GM19397 (cell line): Measurements from ENCODE around the gene HOXA6.

Experiments
- ATAC-seq: cut with Tn5 transposase; IDR thresholded peaks from one replicate; pipeline ENCODE4 v1.9.1; 2021; ENCODE audit warnings: mild to moderate bottlenecking, moderate library complexity; ENCODE audit not compliant: unreplicated experiment

The HOXA6 gene

GRCh38 chr7:27185013-27185853, 37.7 kb upstream of the HOXA6 start, which contains the start of gene HOXA11:
Gene HOXA11, minus strand, starts transcription at chr7:27185232. Its CDS starts 88 bp downstream, at chr7:27185144.
- no peak for ATAC-seq

- no peak for ATAC-seq
These were observed 36.9 kb upstream of the HOXA6 start for GRCh38 chr7:27184337-27185012.

DNA sequence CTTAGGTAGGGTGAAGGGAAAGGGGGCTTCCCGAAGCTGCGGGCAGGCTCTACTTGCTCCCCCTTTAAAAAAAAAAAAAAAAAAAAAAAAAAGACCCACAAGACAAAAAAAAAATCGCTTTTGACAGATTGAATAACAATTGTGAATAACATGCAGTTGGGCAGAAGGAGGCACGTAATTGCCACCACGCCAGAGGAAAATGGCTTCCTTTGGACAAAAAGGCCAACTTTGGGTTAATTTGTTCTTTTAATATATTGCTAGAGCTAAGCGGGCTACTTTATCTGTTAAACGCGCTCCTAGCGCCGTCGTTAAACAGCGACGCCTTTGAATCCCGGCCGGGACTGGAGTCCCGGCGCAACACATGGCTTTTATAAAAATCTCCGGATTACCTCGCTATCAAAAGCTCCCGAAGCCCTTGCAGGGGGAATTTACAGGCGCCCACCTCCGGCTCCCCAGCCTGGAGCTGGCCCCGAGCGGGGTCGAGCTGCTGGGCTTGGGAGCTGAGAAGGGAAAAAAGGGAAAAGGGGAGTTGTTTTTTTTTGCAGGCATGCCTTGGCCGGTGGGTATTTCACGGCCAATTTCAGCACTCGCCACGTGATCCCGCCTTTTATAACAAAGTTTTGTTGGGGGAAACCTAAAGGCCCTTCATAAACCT, 36.2 kb upstream of the HOXA6 start:
- no peak for ATAC-seq

DNA sequence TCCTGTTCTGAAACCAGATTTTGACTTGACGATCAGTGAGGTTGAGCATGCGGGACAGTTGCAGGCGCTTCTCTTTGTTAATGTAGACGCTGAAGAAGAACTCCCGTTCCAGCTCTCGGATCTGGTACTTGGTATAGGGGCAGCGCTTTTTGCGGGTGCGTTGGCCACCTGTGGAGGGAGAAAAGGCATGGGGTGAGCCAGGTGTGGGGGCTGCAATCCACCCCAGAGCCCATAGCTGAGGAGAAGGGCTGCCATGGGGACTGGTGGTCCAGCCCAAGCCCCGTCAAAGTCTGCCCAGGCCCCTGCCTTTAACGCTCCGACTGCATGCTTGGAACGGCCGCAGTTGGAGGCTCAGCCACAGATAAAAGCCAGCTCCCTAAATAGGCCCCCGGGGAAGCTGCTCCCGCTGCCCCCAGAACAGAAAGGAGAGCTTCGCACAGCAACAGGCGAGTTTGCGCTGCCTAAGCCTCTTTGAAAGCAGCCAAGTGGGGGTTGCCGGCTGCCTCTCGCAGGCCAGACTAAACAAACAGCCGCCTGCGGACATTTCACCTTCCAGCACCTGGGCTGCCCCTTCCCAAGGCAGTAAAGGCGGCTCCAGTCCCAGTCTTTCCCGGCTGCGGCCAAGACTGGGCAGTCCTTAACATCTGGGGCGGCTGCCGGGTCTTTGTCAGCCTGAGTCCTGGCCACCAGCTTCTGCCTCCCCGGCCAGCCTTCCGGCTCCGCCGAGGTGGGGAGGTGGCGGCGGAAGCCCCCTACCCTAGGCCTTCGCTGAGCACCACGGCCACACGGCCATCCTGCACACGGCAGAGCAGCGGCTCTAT, 35.5 kb upstream of the HOXA6 start:
- no peak for ATAC-seq

- no peak for ATAC-seq
These were observed 34.8 kb upstream of the HOXA6 start for GRCh38 chr7:27182285-27182841.

DNA sequence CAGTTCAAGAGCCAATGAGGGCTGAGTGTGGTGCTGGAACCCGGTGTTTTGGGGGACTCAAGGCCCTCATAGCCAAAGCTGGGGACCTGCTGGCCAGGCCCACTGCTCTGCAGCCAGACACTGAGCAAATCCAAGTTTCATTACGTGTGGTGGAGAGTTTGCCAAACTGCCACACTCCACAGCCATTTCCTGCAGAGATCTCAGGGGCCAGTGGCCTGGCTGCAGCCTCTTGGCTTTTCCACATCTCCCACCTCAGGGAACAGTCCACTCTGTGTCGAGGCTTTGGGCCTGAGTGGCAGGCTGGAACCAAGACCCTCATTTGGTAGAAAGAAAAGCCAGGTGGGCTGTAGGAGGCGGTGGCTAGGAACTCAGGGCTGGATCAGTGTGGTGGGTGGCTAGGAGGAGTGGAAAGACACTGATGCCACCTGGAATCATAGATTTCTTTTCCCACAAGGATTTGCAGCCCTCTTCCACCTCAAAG, 34.3 kb upstream of the HOXA6 start:
- ATAC-seq = no peak

GRCh38 chr7:27180431-27181420, 33.2 kb upstream of the HOXA6 start:
- ATAC-seq = no peak

- ATAC-seq = no peak
These were observed 32.2 kb upstream of the HOXA6 start for GRCh38 chr7:27179503-27180430.

- no peak for ATAC-seq
These were observed 31.5 kb upstream of the HOXA6 start for GRCh38 chr7:27179030-27179429.

DNA sequence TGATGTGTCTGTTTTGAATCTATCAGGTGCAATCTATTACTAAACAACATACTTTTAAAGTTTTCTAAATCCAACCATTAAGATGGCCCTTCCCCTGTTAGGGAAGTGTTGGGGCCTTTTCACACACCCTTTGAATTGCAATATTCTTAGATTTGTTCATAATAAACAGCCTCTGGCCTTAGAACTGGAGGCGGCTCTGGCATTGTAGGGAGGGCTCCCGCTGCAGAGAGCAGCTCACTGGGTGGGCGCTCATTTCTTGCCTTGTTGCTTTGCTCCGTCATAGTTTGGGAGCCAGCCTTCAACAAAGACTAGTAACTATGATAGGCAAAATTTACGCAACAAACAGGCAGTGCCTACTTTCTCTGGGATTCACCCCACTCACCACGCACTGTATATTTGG, 30.8 kb upstream of the HOXA6 start:
- no peak for ATAC-seq

DNA sequence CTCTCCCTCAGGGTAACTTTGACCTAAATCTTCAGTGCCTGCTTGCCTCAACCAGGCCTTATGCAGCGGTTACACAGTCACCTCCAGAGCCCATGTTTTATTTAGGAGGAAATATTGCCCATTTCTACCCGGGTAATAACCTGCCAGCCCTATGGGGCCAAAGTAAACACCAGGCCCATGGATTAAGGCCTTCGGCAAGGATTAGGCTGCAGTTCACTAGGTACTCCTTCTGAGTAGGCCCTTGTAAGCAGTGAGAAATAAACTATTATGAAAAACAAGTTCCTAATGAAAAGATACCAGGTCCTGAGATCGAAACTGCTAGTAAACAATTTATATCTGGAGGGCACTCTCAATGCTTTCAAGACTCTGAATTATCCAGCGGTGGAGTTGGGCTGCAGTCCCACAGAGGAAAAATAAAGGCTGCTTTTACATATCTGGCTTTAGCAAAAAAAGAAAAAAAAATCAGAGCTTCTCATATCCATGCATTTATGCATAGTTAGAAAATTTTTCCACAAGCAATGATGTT, 30.3 kb upstream of the HOXA6 start:
- no peak for ATAC-seq

DNA sequence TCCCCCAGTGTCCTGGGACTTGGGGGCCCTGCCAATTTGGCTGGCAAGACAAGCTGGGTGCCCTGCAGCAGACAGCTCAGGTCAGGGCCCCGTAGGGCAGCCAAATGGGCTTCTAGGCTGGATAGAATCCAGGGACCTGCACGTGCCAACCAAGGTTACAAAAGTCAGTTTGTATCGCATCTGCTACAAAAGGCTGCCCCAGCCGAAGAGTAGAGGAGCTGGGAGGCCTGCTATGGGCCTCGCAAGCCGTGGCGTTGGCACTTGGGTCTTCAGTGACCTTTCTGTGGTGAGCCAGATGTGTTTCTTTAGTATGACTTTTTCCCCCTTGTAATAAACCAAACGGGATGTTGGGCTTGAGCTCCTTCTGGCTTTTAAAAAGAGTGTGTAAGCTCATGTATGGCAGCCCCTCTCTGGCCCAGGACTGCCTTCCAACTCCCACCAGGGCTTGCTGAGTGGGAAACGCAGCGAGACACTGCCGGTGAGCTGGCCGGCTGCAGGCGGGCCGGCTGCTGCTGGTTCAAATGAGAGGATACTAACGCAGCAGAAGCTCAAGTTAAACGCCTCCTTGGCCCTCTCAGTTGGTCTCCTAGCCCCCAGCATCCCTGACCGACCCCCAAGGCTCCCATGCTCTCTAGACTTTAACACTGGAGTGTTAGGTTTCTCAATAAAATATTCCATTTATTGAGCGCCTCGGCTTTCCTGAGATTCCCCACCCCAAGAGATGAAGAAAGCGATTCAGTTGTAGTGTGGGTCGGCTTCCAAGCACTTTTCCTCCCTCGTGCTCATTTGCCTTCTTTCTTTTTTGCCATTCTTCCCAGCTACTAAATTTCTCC, 29.6 kb upstream of the HOXA6 start:
- no peak for ATAC-seq

- ATAC-seq = no peak
These were observed 28.9 kb upstream of the HOXA6 start for GRCh38 chr7:27176524-27176845.

DNA sequence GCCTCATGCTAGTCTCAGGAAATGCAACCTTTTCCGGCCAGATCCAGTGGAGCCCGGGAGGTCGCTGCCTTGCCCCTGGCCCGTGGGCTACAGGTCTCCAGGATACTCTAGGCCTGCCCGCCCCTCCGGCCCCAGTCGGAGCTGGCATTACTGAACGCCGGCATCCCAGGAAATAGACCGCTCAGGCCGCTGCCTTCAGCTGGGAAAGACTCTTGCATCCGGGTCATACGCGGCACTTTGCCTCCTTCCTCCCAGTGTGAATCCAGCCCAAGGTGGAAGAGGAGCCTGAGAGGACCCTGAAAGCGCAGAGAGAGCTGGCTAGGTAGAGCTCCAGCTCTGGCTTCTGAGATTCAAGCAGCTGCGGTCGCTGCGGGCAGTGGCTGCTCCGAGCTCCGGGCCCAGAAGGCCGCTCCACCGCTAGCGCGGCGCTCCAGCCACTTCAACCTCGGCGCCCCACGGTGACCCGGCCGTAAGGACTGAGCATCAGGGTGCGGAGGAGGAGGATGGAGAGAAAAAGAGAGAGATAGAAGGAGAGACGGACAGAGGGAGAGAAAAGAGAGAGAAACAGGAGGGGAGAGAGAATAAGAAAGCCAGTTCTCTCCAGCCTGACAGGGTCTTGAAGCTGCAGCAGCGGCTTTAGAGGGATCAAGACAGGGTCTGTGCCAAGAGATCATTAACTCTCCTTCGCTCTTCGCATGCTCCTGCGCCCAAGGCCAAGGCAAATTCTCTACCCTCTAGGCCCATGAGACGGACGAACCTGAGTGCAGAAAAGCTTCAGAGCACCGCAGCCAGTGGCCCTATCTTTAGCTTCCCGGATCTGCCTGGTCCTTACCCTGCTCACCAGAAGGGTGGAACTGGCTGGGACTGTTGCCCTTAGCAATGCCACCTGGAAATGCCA, 28.3 kb upstream of the HOXA6 start:
- no peak for ATAC-seq

- ATAC-seq = no peak
These were observed 27.5 kb upstream of the HOXA6 start for GRCh38 chr7:27174874-27175625.
